Endothelial cell of umbilical vein (primary cell): ENCODE data around the gene SPTSSB. TPM values are rescaled to one million over a fixed set of nuclear protein-coding genes. Genes with fewer than 3 reads are reported as not detected.

ENCODE experiments used
- BruUV-seq: library from RNA; stranded (reverse); fragments of 400-500 nt; replicated peaks from 2 replicates; lab custom pipeline; 2021; lab: Mats Ljungman, UMichigan
- CTCF ChIA-PET: fragments of 300-600, 350-600 bp; sonication (Branson Sonifier 250); formaldehyde crosslinking; loops from one replicate; lab custom pipeline; 2021; ENCODE audit warnings: antibody characterized with exemption, inconsistent platforms; lab: Charles Lee
- POLR2A ChIA-PET: fragments of 300-600, 350-600 bp; sonication (Branson Sonifier 250); formaldehyde crosslinking; loops from one replicate; lab custom pipeline; 2021; ENCODE audit warnings: antibody characterized with exemption, inconsistent platforms; lab: Charles Lee
- DNase-seq: peaks from one replicate; pipeline ENCODE4 v3.0.0-alpha.2; 2011; ENCODE audit warnings: low read depth, low spot score
- FAIRE-seq: peaks from 2 replicates; lab custom pipeline; 2011; peaks lifted over from hg19 to GRCh38; lab: Jason Lieb, UNC
- H2AFZ ChIP-seq: 2 replicates; pipeline ENCODE4 v1.6.0; 2012; ENCODE audit warnings: low read depth, low read length, control low read depth, inconsistent platforms
- H3K27ac ChIP-seq: 2 replicates; pipeline ENCODE4 v1.5.1; 2011; ENCODE audit warnings: low read depth, mild to moderate bottlenecking, control low read depth, low read length, moderate library complexity; ENCODE audit not compliant: insufficient read depth
- H3K27me3 ChIP-seq, 2 experiments: 2 replicates each; pipeline versions ENCODE4 v1.6.0 to v1.6.1; 2011; ENCODE audit warnings: low read length in 2 of 2, mixed read lengths in 1 of 2; ENCODE audit not compliant: control insufficient read depth in 2 of 2, insufficient read depth in 2 of 2
- H3K36me3 ChIP-seq, 2 experiments: 2 replicates in 1 of 2; 3 replicates in 1 of 2; pipeline ENCODE4 v1.5.1; 2011; ENCODE audit warnings: low read length in 2 of 2, mild to moderate bottlenecking in 1 of 2, moderate library complexity in 1 of 2; ENCODE audit not compliant: control insufficient read depth in 2 of 2, insufficient read depth in 2 of 2; ENCODE audit errors: extremely low read depth in 1 of 2
- H3K4me1 ChIP-seq: 3 replicates; pipeline ENCODE4 v1.5.1; 2011; ENCODE audit warnings: mild to moderate bottlenecking, low read length; ENCODE audit not compliant: control insufficient read depth, insufficient read depth; ENCODE audit errors: extremely low read depth
- H3K4me2 ChIP-seq: 2 replicates; pipeline ENCODE4 v1.6.1; 2011; ENCODE audit warnings: low read length, control low read depth, mixed read lengths; ENCODE audit not compliant: insufficient read depth
- H3K4me3 ChIP-seq, 3 experiments: fragments of 200-600 bp in 1 of 3; sonication (generic), shearing (Covaris generic) in 1 of 3; replicated peaks in 1 of 3; 2 replicates each; pipeline ENCODE4 v1.5.1; 2011 to 2016; ENCODE audit warnings: control low read depth in 3 of 3, low read length in 3 of 3, mild to moderate bottlenecking in 2 of 3, inconsistent platforms in 1 of 3, low read depth in 1 of 3, moderate library complexity in 1 of 3; ENCODE audit not compliant: insufficient read depth in 1 of 3
- H3K79me2 ChIP-seq: 2 replicates; pipeline ENCODE4 v1.6.0; 2012; ENCODE audit warnings: low read length, inconsistent platforms; ENCODE audit not compliant: control insufficient read depth, insufficient read depth
- H3K9ac ChIP-seq: replicated peaks from 2 replicates; pipeline ENCODE3; 2011; ENCODE audit warnings: low read length, control low read depth; ENCODE audit not compliant: insufficient read depth; ENCODE audit errors: extremely low read depth
- H3K9me1 ChIP-seq: replicated peaks from 3 replicates; pipeline ENCODE4 v1.6.0; 2011; ENCODE audit warnings: mild to moderate bottlenecking, low read length; ENCODE audit not compliant: control insufficient read depth, insufficient read depth; ENCODE audit errors: extremely low read depth
- H3K9me3 ChIP-seq: replicated peaks from 2 replicates; pipeline ENCODE4 v1.5.1; 2012; ENCODE audit warnings: low read length, inconsistent platforms; ENCODE audit not compliant: control insufficient read depth, insufficient read depth
- H4K20me1 ChIP-seq: replicated peaks from 2 replicates; pipeline ENCODE3; 2011; ENCODE audit warnings: mild to moderate bottlenecking, low read length; ENCODE audit not compliant: control insufficient read depth, insufficient read depth; ENCODE audit errors: extremely low read depth
- EZH2 ChIP-seq: IDR thresholded peaks from 2 replicates; pipeline ENCODE4 v1.6.1; 2012; ENCODE audit warnings: borderline replicate concordance, low read depth, mild to moderate bottlenecking, moderate library complexity, low read length, inconsistent platforms; ENCODE audit not compliant: severe bottlenecking
- FOS ChIP-seq: IDR thresholded peaks from 2 replicates; pipeline ENCODE4 v1.6.1; 2011; ENCODE audit warnings: mild to moderate bottlenecking, low read length, moderate library complexity, borderline replicate concordance; ENCODE audit not compliant: insufficient read depth
- GATA2 ChIP-seq: IDR thresholded peaks from 2 replicates; pipeline ENCODE4 v1.7.0; 2011; ENCODE audit warnings: low read depth, mild to moderate bottlenecking, moderate library complexity, mixed read lengths, low read length; ENCODE audit not compliant: insufficient read length, insufficient read depth
- JUN ChIP-seq: IDR thresholded peaks from 2 replicates; pipeline ENCODE4 v1.6.1; 2011; ENCODE audit warnings: borderline replicate concordance, low read depth; ENCODE audit not compliant: insufficient read length, insufficient read depth
- MYC ChIP-seq: IDR thresholded peaks from one replicate; pipeline ENCODE4 v1.6.1; 2011; ENCODE audit warnings: mild to moderate bottlenecking, low read depth, low read length
- POLR2A ChIP-seq: IDR thresholded peaks from 2 replicates; pipeline ENCODE4 v1.6.1; 2012; ENCODE audit warnings: low read depth, mild to moderate bottlenecking, control low read depth, low read length
- POLR2AphosphoS5 ChIP-seq: IDR thresholded peaks from 2 replicates; pipeline ENCODE4 v1.6.1; 2012; ENCODE audit warnings: low read depth, mild to moderate bottlenecking, control low read depth, low read length, moderate library complexity; ENCODE audit not compliant: insufficient read depth
- dilution Hi-C: fragments of 300-500 bp; cut with MboI; formaldehyde crosslinking; loops from one replicate; pipeline ENCODE4 v1.15.0; 2019; ENCODE audit warnings: low sequenced_read_pairs; ENCODE audit not compliant: extremely low pct_ligation_motif_present
- intact Hi-C: fragments of 100-400 bp; cut with micrococcal nuclease; formaldehyde crosslinking; loops from one replicate; pipeline ENCODE4 v1.10.0; 2022
- polyA plus RNA-seq, 4 experiments: library from polyadenylated mRNA; depleted of rRNA in 3 of 4; stranded (reverse) in 3 of 4; unstranded in 1 of 4; fragments of >200 nt; gene quantifications; 2 replicates each; pipeline versions ENCODE4 v1.2.1 to v1.2.3, GENCODE V29; 2011 to 2012; ENCODE audit warnings: missing spikeins in 1 of 4
- total RNA-seq: library from RNA; stranded (reverse); gene quantifications from 2 replicates; pipeline ENCODE4 v1.2.3, GENCODE V29; 2021
- TF ChIP-seq, protein P1 (sequence below), 2 donors: IDR thresholded peaks; 1 replicate in 1 of 2; 2 replicates in 1 of 2; pipeline ENCODE4 v1.5.1; 2011; ENCODE audit warnings: low read length in 2 of 2, mild to moderate bottlenecking in 2 of 2, moderate library complexity in 2 of 2, control low read depth in 1 of 2, inconsistent platforms in 1 of 2, low read depth in 1 of 2; ENCODE audit not compliant: insufficient read depth in 1 of 2; ENCODE audit errors: extremely low read depth in 1 of 2
- TF ChIP-seq, protein P2 (sequence below): IDR thresholded peaks from 2 replicates; pipeline ENCODE4 v1.6.1; 2011; ENCODE audit not compliant: insufficient read depth, insufficient read length

The SPTSSB gene
- total and polyA plus RNA-seq, 2 donors (not counting 3 experiments of a cell fraction or from before 2014, with no cell fraction given), result not detected

DNA sequence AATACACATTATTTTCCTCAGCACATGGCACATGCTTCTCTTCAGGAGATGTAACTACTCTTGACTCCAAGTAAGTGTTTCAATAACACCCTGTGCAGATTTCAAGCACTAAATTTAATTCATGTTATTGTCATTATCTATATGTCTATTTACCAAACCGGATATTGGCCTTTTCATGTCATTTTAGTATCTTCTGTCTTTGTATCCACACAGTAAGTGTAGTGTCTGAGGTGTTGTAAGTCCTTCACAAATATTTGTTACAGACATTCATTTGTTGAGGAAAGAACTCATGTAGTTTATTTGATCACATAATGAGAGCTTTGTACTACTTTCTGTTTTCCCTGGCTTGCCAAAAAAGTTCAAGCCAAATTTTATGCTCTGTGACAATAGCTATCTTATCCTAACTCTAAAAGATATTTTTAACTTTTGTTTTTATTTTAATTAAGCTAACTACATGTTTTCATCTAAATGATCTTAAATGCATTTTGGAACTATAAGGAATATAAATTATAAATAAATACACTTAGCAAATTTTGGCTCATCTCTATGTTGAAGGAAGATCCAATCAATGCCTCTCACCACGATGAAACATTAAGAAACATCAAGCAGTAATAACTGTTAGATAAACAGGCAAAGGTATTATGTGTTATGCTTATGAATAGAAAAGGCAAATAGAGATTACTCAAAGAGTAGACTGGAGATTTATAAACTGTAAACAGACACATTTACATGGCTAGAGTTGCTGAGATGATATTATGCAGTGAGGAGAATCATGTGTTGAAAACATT is 48.3 kb downstream of the SPTSSB start:
- no peak overlapping the region for H3K9ac ChIP-seq
- DNase-seq (no peak), FAIRE-seq (no peak)
- dilution Hi-C loops, result no loop called here
- ChIA-PET CTCF (interaction anchor here (1.5 kb wide), 1 partner anchor 18 kb away, joined by 4 read pairs; no protein-coding TSS in a partner anchor), POLR2A (no interaction called here)
- no peak overlapping the region for H3K4me2 ChIP-seq
- TF ChIP-seq, protein P1, sequence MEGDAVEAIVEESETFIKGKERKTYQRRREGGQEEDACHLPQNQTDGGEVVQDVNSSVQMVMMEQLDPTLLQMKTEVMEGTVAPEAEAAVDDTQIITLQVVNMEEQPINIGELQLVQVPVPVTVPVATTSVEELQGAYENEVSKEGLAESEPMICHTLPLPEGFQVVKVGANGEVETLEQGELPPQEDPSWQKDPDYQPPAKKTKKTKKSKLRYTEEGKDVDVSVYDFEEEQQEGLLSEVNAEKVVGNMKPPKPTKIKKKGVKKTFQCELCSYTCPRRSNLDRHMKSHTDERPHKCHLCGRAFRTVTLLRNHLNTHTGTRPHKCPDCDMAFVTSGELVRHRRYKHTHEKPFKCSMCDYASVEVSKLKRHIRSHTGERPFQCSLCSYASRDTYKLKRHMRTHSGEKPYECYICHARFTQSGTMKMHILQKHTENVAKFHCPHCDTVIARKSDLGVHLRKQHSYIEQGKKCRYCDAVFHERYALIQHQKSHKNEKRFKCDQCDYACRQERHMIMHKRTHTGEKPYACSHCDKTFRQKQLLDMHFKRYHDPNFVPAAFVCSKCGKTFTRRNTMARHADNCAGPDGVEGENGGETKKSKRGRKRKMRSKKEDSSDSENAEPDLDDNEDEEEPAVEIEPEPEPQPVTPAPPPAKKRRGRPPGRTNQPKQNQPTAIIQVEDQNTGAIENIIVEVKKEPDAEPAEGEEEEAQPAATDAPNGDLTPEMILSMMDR (IDR thresholded peaks at IDR 0.05; ENCODE audit: extremely low read depth in 1 of 2, insufficient read depth in 1 of 2, low read depth in 1 of 2, low read length in 2 of 2), result no peak
- TF ChIP-seq EZH2, result no peak
- no peak for TF ChIP-seq GATA2
- TF ChIP-seq JUN, result no peak
- TF ChIP-seq, protein P2, sequence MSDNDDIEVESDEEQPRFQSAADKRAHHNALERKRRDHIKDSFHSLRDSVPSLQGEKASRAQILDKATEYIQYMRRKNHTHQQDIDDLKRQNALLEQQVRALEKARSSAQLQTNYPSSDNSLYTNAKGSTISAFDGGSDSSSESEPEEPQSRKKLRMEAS, result no peak
- TF ChIP-seq FOS, result no peak
- TF ChIP-seq POLR2AphosphoS5, result no peak
- no peak for TF ChIP-seq MYC
- TF ChIP-seq POLR2A, result no peak
- no peaks in the 10 kb centered on the region for H3K9me1 ChIP-seq
- intact Hi-C loops, result no loop called here
- H3K27ac ChIP-seq, result no peak overlapping the region
- no peak overlapping the region for H2AFZ ChIP-seq
- H3K4me1 ChIP-seq, result no peaks in the 10 kb centered on the region
- BruUV-seq, result no TSS peak
- no peaks in the 10 kb centered on the region for H4K20me1 ChIP-seq
- no peaks in the 10 kb centered on the region for H3K36me3 ChIP-seq
- no peak overlapping the region for H3K4me3 ChIP-seq
- H3K9me3 ChIP-seq, result no peaks in the 10 kb centered on the region
- no peaks in the 10 kb centered on the region for H3K27me3 ChIP-seq
- H3K79me2 ChIP-seq, result no peaks in the 10 kb centered on the region
